ENCODE results near the gene ASAP2. TPM values are rescaled to one million over a fixed set of nuclear protein-coding genes. Genes with fewer than 3 reads are reported as not detected.

ASAP2 gene
- total RNA-seq, 1 experiment from 2014 or later = 12.6 TPM

GRCh38 chr2:9410108-9410507 lies 203.5 kb downstream of the ASAP2 start:
- H3K27ac Mint-ChIP-seq = no peak overlapping the region
- Histone ChIP-seq H3K4me2 (ENCODE audit: insufficient read depth, insufficient read length, low read length) (no peak overlapping the region), H3K18ac (ENCODE audit: insufficient read length, low read depth, low read length) (no peak overlapping the region), H3K9me3 (ENCODE audit: control insufficient read depth, low read depth, low read length) (no peaks in the 10 kb centered on the region), H2AFZ (ENCODE audit: low read length) (no peak overlapping the region), H4K91ac (ENCODE audit: insufficient read length, low read depth, low read length) (no peak overlapping the region), H3K9ac (ENCODE audit: extremely low read depth, insufficient read length, low read length) (no peak overlapping the region), H3K23me2 (ENCODE audit: insufficient read length, low read depth, low read length, poor library complexity, severe bottlenecking) (no peaks in the 10 kb centered on the region), H3K23ac (ENCODE audit: insufficient read length, low read depth, low read length) (no peak overlapping the region), H2BK120ac (ENCODE audit: low read depth, low read length, poor library complexity, severe bottlenecking) (no peak overlapping the region), H3T11ph (ENCODE audit: low read length) (no peak overlapping the region), H3K56ac (ENCODE audit: insufficient read length, low read depth, low read length) (no peak overlapping the region), H4K5ac (ENCODE audit: insufficient read length, low read depth, low read length) (no peak overlapping the region), H2BK15ac (ENCODE audit: low read depth, low read length) (no peak overlapping the region), H3K27ac (ENCODE audit: insufficient read length, low read depth, low read length) (no peak overlapping the region), H3K14ac (ENCODE audit: insufficient read depth, low read length) (no peak overlapping the region), H3K27me3 (ENCODE audit: insufficient read depth, low read length) (no peaks in the 10 kb centered on the region), H4K20me1 (ENCODE audit: control insufficient read depth, insufficient read depth, insufficient read length) (no peaks in the 10 kb centered on the region), H3K79me1 (ENCODE audit: insufficient read depth, low read depth, low read length, poor library complexity, severe bottlenecking) (no peaks in the 10 kb centered on the region), H3K79me2 (ENCODE audit: insufficient read depth, low read length) (no peaks in the 10 kb centered on the region), H3K4ac (ENCODE audit: low read depth, low read length) (no peak overlapping the region), H2BK20ac (ENCODE audit: low read depth, low read length, poor library complexity, severe bottlenecking) (no peak overlapping the region), H3K4me1 (ENCODE audit: insufficient read depth, low read length) (no peaks in the 10 kb centered on the region), H2AK5ac (ENCODE audit: insufficient read length, low read length) (no peak overlapping the region), H4K8ac (replicated peaks; ENCODE audit: insufficient read length, low read depth, low read length) (no peak overlapping the region), H2BK5ac (ENCODE audit: insufficient read length, low read length) (no peak overlapping the region), H2BK12ac (ENCODE audit: insufficient read length, low read depth, low read length) (no peak overlapping the region)
- no CpG with 5 or more reads among the region's 3 CpGs for WGBS (ENCODE audit: extremely low coverage, insufficient read length, low lambda C conversion rate)
- no peaks in the 10 kb centered on the region for H3K27me3 Mint-ChIP-seq (ENCODE audit: low read depth)
- TF ChIP-seq, protein P1, sequence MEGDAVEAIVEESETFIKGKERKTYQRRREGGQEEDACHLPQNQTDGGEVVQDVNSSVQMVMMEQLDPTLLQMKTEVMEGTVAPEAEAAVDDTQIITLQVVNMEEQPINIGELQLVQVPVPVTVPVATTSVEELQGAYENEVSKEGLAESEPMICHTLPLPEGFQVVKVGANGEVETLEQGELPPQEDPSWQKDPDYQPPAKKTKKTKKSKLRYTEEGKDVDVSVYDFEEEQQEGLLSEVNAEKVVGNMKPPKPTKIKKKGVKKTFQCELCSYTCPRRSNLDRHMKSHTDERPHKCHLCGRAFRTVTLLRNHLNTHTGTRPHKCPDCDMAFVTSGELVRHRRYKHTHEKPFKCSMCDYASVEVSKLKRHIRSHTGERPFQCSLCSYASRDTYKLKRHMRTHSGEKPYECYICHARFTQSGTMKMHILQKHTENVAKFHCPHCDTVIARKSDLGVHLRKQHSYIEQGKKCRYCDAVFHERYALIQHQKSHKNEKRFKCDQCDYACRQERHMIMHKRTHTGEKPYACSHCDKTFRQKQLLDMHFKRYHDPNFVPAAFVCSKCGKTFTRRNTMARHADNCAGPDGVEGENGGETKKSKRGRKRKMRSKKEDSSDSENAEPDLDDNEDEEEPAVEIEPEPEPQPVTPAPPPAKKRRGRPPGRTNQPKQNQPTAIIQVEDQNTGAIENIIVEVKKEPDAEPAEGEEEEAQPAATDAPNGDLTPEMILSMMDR (conservative IDR thresholded peaks at IDR 0.05) = no peak
- H3K4me1 Mint-ChIP-seq = no peaks in the 10 kb centered on the region
- DNase-seq = no peak
- no peak overlapping the region for H3K4me3 Mint-ChIP-seq
- H3K9me3 Mint-ChIP-seq = no peaks in the 10 kb centered on the region
- peaks cover 0 to 16% (median 6%) of the 10 kb centered on the region in 3 experiments; a peak in 6 of 7 replicates for H3K36me3 Mint-ChIP-seq (ENCODE audit: insufficient read depth in 1 of 3, low read depth in 3 of 3)

Data from H9 (cell line).